ENCODE data around the gene FEM1B.

Gene FEM1B

DNA sequence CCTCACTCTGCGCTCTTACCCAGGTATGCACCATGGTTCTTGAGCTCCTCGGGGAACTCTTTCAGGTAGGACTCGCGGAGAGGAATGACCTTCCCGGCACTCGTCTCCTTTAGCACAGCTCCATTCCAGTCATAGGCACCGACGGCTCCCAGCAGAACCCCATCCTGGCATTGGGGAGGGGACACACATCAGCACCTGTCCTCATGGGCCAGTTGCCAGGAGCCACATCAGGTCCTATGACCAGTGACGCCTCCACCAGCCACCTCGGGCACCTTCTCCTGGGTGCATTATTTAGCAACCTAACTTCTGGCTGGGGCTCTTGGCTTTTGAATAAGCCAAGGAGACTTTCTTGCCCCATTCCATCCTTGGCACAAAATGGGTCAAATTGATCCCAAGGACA lies 61.9 kb downstream of the FEM1B start:
- TF ChIP-seq POLR2A (IDR thresholded peaks at IDR 0.05; ENCODE audit: low read depth, low read length) = no peak
- DNase-seq (ENCODE audit: insufficient read length, low spot score) (no peak), FAIRE-seq (no peak)

- DNase-seq (ENCODE audit: insufficient read length, low spot score) (no peak), FAIRE-seq (no peak)
- no peak for TF ChIP-seq POLR2A (IDR thresholded peaks at IDR 0.05; ENCODE audit: low read depth, low read length)
Observed at GRCh38 chr15:68340726-68341671, 63.5 kb downstream of the FEM1B start.

GRCh38 chr15:68341760-68342725 lies 64.5 kb downstream of the FEM1B start:
- no peak for TF ChIP-seq POLR2A (IDR thresholded peaks at IDR 0.05; ENCODE audit: low read depth, low read length)
- FAIRE-seq (no peak), DNase-seq (ENCODE audit: insufficient read length, low spot score) (no peak)

- TF ChIP-seq POLR2A (IDR thresholded peaks at IDR 0.05; ENCODE audit: low read depth, low read length) = no peak
- DNase-seq (ENCODE audit: insufficient read length, low spot score) (no peak), FAIRE-seq (no peak)
Observed at GRCh38 chr15:68343579-68344225, 66.2 kb downstream of the FEM1B start.

- FAIRE-seq = no peak
- TF ChIP-seq POLR2A (IDR thresholded peaks at IDR 0.05; ENCODE audit: low read depth, low read length) = no peak
- no peak for DNase-seq (ENCODE audit: insufficient read length, low spot score)
Observed at GRCh38 chr15:68344600-68344999, 67.1 kb downstream of the FEM1B start.
